HG02943 (cell line): ENCODE data around the gene ZNF816.
"Not testable (repeated sequence)": the region's sequence is repeated elsewhere in the genome, so short reads cannot be mapped to it uniquely, and the experiment has no call there.

Experiments used
- ATAC-seq: cut with Tn5 transposase; IDR thresholded peaks from one replicate; pipeline ENCODE4 v1.9.1; 2021; ENCODE audit warnings: mild to moderate bottlenecking, low read depth, moderate library complexity; ENCODE audit not compliant: unreplicated experiment

ZNF816 gene

DNA sequence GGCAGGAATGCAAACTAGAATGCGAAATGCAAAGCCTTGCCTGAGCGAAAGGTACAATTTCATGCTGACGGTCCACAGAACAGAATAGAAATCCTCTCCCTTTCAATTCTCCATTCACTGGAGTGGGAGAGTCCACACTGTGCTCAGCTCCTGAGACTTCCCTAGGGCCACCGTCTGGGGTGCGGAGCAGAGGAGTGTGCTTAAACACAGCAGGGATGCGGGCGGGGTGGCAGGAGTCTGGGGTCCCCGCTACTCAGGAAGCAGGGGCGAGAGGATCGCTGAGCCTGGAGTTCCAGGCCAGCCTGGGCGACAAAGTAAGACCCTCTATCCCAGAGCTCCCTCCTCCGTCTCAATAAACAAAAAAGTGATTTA lies 552 bp upstream of the ZNF816 start:
- ATAC-seq: peak; percentile 15

DNA sequence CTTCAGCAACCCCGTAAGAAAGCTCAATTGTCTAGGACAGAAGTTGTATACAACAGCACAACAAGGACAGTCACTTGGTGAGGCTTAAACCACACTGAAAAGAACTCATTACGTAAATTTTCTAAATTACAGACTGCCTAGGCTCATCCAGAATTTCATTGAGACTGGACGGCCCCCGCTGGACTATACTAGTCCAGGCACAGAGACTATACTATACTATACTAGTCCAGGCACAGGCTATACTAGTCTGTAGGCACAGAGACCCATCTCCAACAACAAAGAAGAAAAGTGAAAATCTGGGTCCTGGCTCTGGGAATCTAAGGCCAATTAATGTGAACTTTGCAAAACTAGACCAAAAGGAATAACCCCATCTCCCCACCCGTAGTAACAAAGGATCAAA lies 700 bp downstream of the ZNF816 start:
- no peak for ATAC-seq

DNA sequence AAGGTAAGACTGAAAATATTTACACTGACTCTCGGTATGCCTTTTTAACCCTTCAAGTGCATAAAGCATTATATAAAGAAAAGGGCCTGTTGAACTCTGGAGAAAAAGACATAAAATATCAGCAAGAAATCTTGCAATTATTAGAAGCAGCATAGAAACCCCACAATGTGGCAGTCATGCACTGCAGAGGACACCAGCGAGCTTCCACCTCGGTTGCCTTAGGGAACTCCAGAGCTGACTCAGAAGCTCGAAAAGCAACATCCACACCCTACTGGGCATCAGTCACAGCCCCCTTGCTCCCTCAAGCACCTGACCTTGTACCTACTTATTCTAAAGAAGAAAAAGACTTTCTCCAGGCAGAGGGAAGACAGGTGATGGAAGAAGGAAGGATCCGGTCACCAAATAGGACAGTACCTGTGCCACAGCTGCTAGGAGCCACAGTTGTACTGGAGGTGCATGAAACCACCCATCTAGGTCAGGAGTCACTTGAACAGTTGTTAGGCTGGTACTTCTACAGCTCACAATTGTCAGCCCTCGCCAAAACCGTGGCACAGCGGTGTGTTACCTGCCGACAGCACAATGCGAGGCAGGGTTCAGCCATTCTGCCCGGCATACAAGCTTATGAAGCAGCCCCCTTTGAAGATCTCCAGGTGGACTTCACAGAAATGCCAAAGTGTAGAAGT lies 2.9 kb downstream of the ZNF816 start:
- no peak for ATAC-seq

DNA sequence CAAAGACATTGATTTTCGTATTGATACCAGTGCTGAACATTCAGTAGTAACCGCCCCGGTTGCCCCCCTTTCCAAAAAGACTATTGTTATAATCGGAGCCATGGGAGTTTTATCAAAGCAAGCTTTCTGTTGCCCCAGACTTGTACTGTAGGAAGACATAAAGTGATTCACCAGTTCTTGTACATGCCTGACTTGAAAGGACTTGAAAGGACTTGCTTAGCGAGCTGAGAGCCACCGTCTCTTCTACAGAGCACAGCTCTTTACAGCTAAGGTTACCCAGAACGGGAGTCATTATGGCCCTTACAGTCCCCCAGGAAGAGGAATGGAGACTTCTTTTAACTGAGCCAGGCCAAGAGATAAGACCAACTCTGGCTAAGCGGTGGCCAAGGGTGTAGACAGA lies 5.1 kb downstream of the ZNF816 start:
- no peak for ATAC-seq

DNA sequence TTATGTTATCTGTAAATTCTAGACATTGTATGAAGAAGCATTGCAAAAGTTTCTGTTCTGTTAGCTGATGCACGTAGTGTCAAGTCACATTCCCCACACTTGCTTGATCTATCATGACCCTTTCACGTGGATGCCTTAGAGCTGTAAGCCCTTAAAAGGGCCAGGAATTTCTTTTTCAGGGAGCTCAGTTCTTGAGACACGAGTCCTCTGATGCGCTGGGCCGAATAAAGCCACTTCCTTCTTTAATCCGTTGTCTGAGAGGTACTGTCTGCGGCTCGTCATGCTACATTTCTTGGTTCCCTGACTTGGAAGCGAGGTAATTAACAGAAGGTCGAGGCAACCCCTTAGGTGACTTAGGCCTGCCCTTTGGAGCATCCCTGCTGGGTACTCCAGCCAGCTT lies 5.8 kb downstream of the ZNF816 start:
- no peak for ATAC-seq

DNA sequence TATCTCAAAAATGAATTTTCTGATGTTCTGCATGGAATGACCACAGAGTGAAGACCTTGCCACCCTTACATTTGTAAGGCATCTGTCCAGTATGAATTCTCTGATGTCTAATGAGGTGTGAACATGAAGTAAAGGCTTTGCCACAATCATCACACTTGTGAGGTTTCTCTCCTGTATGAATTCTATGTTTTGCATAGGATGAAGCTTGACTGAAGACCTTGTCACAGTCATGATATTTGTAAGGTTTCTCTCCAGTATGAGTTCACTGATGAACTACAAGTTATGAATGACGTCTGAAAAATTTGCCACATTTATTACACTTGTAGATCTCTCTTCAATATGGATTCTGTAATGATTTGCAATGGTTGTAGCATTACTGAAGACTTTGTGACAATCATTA lies 13.3 kb downstream of the ZNF816 start:
- ATAC-seq: no peak

DNA sequence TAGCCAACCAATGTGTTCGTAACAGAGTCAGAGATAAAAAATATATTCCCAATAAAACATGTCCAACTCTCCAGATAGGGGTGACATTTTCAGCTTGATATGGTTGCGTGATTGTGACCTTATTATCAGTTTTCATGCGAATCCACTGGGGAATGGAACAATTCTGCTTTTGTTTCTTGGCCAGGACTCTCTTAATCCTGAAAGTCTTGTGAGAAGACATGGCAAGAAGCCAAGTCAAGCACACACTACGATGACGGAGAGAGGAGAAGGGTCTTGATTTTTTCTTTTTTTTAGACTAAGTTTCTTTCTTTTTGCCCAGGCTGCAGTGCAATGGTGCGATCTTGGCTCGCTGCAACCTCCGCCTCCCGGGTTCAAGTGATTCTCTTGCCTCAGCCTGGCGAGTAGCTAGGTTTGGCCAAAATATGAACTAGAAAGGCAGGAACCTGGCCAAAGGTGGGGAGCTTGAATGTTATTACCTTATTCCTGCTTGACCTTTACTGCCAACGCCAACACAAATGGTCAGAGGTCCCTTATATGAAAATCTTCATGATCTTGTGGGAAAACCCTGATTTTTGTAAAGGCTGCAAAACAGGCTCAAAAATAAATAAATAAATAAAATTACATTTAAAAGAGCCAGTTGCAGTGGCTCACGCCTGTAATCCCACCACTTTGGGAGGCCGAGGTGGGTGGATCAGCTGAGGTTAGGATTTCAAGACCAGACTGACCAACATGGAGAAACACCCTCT lies 14.5 kb downstream of the ZNF816 start:
- ATAC-seq: no peak

DNA sequence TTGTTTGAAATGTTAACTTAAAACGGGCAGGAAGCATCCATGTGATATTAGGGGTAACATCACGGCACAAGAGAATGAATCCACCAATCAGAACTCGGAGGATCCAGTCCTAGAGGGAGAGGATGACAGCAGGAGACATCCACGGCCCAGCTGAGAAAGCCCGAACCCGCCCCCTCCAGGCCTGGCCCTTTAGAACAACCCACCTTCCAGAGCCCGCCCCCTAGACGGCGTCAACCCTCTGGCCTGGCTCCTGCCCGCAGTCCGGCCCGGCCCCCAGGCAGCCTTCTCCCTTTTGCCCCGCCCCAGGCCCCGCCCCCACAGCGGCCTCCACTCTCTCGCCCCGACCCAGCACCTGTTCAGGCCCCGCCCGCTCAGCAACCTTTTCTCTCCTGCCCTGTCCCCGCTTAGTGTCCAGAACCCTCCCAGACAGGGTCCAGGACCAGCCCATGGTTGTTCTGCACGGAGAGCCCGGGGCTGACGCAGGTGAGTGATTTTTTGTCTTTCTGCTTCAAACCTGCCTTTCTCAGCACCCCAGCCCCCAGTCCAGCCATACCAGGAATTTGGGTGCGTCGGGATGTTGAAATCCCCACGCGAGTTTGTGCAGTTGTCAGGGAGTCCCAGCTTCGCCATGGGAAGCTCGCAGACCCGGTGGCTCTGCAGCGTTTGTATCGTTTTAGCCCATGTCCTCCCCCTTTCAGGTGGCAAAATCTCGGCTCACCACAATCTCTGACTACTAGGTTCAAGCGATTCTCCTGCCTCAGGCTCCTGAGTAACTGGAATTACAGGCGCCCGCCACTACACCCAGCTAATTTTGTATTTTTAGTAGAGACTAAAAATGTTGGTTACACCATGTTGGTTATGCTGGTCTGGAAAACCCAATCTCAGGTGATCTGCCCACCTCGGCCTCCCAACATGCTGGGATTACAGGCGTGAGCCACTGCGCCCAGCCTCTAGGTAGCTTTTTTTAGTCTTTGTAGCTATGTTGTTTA lies 16.1 kb downstream of the ZNF816 start:
- ATAC-seq: no peak

DNA sequence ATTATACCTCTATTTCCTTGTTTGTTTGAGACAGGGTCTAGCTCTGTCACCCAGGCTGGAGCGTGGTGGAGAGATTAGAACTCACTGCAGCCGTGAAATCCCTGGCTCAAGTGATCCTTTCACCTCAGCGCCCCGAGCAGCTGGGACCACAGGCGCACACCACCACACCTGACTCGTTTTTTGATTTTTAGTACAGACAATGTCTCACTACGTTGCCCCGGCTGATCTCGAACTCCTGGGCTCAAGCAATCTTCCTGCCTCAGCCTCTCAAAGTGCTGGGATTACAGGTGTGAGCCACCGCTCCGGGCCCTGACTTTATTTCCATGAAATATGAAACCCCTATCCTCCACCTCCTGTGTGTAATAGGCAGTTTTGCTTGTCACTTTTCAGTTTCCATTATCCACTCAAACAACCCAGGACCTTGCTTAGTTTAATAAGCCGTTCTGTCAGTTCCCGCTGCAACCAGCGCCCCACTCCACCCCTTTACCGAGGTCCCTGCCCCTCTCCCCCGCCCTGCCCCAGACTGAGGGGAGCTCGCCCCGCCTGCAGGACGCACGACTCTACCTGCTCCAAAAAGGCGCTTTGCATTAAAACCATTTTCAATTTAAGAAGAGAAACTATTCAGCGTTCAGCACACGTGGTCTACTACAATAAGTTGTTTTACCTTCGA lies 16.9 kb downstream of the ZNF816 start:
- ATAC-seq: no peak

DNA sequence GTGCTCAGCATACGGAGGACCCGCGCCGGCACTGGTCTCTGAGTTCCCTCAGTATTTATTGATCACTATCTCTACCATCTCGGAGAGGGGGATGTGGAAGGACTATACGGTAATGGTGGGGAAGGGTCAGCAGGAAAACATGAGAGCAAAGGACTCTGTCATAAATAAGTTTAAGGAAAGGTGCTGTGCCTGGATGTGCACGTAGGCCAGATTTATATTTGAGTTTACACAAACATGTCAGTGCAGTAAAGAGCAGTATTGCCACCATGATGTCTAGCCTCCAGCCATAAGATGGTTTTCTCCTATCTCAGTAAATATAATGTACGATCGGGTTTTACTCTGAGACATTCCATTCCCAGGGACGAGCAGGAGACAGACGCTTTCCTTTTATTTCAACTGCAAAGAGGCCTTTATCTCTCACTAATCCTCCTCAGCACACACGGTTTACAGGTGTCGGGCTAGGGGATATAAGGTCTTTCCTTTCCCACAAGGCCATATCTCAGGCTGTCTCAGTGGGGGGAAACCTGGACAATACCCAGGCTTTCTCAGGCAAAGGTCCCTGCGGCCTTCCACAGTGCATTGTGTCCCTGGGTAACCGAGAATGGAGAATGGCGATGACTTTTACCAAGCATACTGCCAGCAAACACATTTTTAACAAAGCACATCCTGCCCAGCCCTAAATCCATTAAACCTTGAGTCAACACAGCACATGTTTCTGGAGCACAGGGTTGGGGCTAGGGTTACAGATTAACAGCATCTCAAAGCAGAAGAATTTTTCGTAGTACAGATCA lies 17.8 kb downstream of the ZNF816 start:
- ATAC-seq: not testable (repeated sequence)

DNA sequence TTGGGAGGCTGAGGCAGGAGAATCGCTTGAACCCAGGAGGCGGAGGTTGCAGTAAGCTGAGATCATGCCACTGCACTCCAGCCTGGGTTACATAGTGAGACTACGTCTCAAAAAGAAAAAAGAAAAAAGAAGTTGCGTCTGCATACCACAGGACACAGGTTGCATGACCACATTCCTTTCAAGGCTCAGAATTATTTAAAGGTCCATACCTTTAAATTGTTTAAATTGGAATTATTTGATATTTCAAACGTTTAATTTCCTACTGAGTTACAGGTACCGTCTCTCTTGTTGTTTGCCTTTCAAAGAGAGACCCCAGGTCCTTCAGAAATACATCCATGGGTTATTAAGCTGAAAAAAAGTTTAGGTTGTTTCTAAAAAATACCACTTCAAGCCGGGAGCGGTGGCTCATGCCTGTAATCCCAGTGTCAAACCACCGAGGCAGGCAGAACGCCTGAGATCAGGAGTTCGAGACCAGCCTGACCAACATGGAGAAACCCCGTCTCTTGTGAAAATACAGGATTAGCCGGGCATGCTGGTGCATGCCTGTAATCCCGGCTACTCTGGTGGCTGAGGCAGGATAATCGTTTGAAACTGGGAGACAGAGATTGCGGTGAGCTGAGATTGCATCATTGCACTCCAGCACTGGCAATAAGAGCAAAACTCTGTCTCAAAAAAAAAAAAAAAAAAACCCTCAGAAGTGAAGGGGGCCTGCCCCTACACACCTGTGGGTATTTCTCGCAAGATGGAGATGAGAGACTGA lies 18.6 kb downstream of the ZNF816 start:
- no peak for ATAC-seq

DNA sequence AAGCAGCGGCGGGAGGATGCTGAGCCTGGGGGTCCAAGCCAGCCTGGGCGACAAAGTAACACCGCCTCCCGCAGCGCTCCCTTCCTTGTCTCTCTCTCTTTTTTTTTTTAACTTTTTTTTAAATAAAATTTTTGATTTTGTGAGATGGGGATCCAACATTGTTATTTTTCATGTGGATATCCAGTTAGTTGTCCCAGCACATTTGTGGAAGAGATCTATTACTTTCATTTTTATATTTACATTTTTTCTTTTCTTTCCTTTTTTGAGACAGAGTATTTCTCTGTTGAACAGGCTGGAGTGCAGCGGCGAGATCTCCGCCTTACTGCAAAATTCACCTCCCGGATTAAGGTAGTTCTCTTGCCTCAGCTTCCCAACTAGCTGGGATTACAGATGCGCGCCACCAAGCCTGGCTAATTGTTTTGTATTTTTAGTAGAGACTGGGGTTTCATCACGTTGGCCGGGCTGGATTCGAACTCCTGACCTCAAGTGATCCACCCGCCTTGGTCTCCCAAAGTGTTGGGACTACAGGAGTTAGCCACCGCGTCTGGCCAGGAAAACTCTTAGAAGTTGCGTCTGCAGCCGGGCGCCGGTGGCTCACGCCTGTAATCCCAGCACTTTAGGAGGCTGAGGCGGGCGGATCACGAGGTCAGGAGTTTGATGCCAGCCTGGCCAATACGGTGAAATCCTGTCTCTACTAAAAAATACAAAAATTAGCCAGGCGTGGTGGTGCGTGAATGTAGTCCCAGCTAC lies 19.4 kb downstream of the ZNF816 start:
- no peak for ATAC-seq

DNA sequence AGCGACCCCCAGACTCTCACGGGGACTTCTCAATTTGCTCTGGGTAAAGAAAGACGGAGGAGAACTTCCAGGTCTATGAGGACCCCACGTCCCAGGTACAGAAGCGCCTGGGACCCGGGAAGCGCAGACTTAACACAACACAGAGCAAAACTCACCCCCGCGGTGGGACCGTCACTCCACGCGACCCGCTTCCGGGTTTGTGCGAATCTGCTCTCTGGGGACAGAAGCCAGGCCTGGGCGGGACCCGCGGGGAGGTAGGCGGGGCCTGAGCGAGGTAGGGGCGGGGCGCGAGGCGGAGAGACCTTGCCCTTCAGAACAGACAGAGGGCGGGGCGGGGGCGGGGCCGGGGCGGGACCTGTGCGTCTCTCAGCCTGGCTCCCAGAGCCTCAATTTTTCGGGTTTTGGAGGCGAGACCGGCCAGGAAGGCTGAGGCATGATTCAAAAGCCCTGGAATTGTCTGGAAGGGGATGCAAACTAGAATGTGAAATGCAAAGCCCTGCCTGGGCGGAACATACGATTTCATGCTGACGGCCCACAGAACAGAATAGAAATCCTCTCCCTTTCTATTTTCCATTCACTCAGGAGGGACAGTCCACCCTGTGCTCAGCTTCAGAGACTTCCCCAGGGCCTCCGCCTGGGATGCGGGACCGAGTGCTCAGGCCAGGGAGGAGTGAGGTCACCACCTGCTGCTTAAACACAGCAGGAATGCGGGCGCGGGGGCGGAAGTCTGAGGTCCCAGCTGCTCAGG lies 20.1 kb downstream of the ZNF816 start:
- peak; percentile 92 for ATAC-seq

DNA sequence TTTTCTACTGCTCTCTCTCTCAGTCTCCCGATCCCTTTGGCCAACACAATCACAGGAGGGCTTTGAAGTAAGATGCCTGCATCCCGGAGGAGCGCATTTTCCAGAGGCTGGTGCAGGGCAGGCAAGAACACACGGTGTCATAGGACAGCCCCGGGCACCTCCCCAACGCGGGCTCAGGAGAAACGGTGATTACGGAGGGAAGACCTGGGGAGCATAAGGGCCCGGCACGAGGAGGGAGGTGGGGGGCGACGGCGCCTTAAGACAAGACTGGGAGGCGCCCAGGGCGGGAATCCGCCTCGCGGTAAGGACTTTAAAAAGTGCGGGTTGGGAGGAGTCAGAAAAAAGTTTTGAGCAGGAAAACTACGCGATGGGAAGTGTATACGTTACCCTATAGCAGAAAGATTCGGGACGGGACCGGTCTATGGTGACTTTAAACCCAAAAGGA lies 20.7 kb downstream of the ZNF816 start:
- peak; percentile 26 for ATAC-seq

DNA sequence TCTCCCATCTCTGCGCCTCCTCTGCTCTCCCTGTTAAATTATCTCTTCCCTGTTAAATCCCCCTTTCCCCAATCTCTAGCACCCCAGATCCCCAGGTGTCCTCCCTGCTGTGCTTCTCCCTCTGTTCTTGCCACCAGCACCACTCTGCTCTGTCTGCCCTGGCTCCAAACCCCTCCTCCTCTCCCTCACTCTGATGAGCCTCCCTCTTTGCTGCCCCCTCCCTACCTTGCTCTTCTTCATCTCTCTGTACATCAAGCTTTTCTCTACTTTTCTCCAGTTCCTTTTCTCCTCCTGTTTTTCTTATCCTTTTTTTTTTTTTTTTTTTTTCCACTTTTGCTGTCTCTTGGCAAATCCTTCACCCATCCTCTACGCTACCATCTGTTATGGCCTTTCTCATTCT lies 21.2 kb downstream of the ZNF816 start:
- ATAC-seq: not testable (repeated sequence)

DNA sequence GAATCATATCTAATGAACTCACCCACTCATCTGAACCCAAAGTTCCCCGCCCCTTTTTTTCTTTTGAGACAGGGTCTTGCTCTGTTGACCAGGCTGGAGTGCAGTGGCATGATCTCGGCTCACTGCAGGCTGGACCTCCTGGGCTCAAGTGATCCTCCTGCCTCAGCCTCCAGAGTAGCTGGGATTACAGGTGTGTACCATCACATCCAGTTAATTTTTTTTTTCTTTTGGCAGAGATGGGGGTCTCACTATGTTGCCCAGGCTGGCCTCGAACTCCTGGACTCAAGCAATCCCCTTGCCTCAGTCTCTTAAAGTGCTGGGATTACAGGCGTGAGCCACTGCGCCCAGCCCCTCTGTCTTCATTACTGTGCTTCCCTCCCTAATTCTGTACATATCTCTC lies 21.8 kb downstream of the ZNF816 start:
- not testable (repeated sequence) for ATAC-seq

DNA sequence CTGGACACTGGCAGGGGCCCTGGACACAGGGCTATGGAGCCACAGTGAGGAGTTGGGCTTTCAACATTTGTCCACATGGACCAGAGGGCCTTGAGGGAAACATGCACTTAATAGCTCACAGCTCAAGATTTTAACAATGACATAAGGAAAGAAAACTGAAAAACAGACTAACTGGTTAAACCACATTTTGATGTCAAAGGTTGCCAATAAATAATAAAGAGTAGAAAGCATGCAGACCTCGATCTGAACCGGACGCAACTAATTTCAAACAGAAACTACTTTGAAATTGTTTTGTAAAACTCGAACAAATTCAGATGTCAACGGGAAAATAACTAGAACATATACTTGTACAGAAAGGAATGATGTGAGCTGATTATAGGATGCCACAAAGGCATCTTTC lies 23.9 kb downstream of the ZNF816 start:
- ATAC-seq: no peak

DNA sequence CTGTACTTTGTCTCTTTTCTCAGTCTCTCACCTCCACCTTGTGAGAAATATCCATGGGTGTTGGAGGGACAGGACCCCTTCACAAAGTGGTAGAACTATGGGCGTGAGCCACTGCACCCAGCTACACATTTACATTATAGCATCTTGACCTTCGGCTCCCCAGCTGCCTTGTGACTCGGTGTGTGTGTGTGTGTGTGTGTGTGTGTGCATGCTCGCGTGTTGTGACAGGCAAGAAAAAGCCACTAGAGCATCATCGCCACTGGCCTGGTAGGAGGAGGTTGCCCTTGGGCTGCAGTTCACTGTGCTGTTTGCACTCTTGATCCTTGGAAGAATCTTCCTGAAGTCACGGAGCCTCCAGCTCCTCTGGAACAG lies 25.7 kb downstream of the ZNF816 start:
- ATAC-seq: no peak
